NT2/D1 (cell line): ENCODE measurements around the gene KIAA1614.

Experiments
- SUZ12 ChIP-seq: IDR thresholded peaks from 2 replicates; pipeline ENCODE4 v1.6.1; 2011; ENCODE audit not compliant: insufficient read length, insufficient read depth; ENCODE audit errors: extremely low read depth
- YY1 ChIP-seq: IDR thresholded peaks from 2 replicates; pipeline ENCODE4 v1.6.1; 2011; ENCODE audit not compliant: insufficient read length, insufficient read depth
- ZNF274 ChIP-seq: IDR thresholded peaks from 2 replicates; pipeline ENCODE4 v1.6.1; 2011; ENCODE audit warnings: mild to moderate bottlenecking, low read depth, low read length

DNA sequence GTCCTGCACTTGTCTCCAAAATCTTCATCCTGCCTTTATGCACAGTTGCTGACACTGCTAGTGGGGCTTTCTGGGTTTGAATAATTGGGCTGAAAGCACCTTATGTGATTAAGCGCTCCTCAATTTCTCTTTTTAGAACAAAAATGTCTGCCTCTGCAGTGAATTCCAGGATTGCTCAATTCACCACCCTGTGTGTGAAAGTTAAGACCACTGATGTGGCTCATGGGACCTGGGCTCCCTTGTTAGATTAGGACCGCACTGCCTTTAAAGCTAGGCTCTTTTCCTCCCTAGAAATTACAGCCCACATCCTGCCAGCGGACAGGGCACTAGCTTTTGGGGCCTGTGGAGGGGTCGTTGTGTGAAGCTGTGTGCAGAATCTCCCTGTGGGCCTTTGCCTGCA lies 18.8 kb downstream of the KIAA1614 start:
- no peak for TF ChIP-seq YY1
- TF ChIP-seq ZNF274, result no peak
- no peak for TF ChIP-seq SUZ12
